Measurements from ENCODE around the gene SLC5A2. TPM values are rescaled to one million over a fixed set of nuclear protein-coding genes. Genes with fewer than 3 reads are reported as not detected.

The SLC5A2 gene
- total and polyA plus RNA-seq, 2 of the 13 experiments (the other 11 are each of a cell fraction or from before 2014, with no cell fraction given), result 0.24 to 0.97 TPM

DNA sequence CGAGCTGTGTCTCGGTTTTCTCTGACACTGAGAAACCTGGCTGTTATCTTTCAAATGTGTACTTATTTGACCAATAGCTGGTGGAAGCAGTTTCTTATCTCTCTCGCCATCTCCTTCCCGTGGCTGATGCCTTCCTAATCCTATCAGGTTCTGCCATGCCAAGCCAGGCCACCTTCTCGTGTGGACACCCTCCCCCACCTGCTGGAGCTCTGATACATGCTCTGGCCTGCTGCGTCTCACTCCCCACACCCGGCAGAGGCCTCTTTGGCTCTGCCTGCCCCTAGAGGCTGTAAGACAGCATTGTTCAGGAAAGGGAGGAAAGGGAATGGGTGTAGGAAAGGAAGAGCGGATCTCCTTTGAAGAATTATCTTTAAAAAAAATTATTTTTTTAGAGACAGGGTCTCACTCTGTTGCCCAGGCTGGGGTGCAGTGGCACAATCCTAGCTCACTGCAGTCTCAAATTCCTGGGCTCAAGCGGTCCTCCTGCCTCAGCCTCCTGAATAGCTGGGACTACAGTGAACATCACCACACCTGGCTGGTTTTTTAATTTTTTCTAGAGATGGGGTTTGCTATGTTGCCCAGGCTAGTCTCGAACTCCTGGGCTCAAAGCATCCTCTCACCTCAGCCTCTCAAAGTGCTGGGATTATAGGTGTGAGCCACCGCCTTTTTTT lies 31.1 kb upstream of the SLC5A2 start (continued):
- TF ChIP-seq ARID5B (CRISPR knock-in tag; IDR thresholded peaks at IDR 0.05) (peak; percentile 52; the same call in 1 of the 2 replicates), ZNF432 (CRISPR knock-in tag; IDR thresholded peaks at IDR 0.05; ENCODE audit: borderline replicate concordance) (no peak), EED (CRISPR knock-in tag; IDR thresholded peaks at IDR 0.05) (no peak), ZNF639 (CRISPR knock-in tag; conservative IDR thresholded peaks at IDR 0.05) (0 out of 2 replicates have a peak, but pooled peaks have one; percentile 51), ZNF274 (CRISPR knock-in tag; IDR thresholded peaks at IDR 0.05) (no peak), ZNF792 (CRISPR knock-in tag; IDR thresholded peaks at IDR 0.05) (peak; percentile 72), TOPORS (CRISPR knock-in tag; IDR thresholded peaks at IDR 0.05) (no peak), KAT8 (CRISPR knock-in tag; IDR thresholded peaks at IDR 0.05) (0 out of 2 replicates have a peak, but pooled peaks have one; percentile 19), RBM22 (optimal IDR thresholded peaks at IDR 0.05; ENCODE audit: low read length) (peak; percentile 17), KAT7 (CRISPR knock-in tag; IDR thresholded peaks at IDR 0.05; ENCODE audit: borderline replicate concordance) (no peak), TBX3 (IDR thresholded peaks at IDR 0.05; ENCODE audit: borderline replicate concordance) (no peak), RBAK (CRISPR knock-in tag; IDR thresholded peaks at IDR 0.05) (no peak)
- TF ChIP-seq, protein P1, sequence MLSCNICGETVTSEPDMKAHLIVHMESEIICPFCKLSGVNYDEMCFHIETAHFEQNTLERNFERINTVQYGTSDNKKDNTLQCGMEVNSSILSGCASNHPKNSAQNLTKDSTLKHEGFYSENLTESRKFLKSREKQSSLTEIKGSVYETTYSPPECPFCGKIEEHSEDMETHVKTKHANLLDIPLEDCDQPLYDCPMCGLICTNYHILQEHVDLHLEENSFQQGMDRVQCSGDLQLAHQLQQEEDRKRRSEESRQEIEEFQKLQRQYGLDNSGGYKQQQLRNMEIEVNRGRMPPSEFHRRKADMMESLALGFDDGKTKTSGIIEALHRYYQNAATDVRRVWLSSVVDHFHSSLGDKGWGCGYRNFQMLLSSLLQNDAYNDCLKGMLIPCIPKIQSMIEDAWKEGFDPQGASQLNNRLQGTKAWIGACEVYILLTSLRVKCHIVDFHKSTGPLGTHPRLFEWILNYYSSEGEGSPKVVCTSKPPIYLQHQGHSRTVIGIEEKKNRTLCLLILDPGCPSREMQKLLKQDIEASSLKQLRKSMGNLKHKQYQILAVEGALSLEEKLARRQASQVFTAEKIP (CRISPR knock-in tag; IDR thresholded peaks at IDR 0.05; ENCODE audit: borderline replicate concordance), result no peak
- TF ChIP-seq, protein P2, sequence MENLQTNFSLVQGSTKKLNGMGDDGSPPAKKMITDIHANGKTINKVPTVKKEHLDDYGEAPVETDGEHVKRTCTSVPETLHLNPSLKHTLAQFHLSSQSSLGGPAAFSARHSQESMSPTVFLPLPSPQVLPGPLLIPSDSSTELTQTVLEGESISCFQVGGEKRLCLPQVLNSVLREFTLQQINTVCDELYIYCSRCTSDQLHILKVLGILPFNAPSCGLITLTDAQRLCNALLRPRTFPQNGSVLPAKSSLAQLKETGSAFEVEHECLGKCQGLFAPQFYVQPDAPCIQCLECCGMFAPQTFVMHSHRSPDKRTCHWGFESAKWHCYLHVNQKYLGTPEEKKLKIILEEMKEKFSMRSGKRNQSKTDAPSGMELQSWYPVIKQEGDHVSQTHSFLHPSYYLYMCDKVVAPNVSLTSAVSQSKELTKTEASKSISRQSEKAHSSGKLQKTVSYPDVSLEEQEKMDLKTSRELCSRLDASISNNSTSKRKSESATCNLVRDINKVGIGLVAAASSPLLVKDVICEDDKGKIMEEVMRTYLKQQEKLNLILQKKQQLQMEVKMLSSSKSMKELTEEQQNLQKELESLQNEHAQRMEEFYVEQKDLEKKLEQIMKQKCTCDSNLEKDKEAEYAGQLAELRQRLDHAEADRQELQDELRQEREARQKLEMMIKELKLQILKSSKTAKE (CRISPR knock-in tag; IDR thresholded peaks at IDR 0.05; ENCODE audit: borderline replicate concordance), result no peak
- TF ChIP-seq, protein P3, sequence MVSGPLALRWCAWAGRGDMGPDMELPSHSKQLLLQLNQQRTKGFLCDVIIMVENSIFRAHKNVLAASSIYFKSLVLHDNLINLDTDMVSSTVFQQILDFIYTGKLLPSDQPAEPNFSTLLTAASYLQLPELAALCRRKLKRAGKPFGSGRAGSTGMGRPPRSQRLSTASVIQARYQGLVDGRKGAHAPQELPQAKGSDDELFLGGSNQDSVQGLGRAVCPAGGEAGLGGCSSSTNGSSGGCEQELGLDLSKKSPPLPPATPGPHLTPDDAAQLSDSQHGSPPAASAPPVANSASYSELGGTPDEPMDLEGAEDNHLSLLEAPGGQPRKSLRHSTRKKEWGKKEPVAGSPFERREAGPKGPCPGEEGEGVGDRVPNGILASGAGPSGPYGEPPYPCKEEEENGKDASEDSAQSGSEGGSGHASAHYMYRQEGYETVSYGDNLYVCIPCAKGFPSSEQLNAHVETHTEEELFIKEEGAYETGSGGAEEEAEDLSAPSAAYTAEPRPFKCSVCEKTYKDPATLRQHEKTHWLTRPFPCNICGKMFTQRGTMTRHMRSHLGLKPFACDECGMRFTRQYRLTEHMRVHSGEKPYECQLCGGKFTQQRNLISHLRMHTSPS (CRISPR knock-in tag; IDR thresholded peaks at IDR 0.05; ENCODE audit: low read depth), result no peak
- TF ChIP-seq, protein P4, sequence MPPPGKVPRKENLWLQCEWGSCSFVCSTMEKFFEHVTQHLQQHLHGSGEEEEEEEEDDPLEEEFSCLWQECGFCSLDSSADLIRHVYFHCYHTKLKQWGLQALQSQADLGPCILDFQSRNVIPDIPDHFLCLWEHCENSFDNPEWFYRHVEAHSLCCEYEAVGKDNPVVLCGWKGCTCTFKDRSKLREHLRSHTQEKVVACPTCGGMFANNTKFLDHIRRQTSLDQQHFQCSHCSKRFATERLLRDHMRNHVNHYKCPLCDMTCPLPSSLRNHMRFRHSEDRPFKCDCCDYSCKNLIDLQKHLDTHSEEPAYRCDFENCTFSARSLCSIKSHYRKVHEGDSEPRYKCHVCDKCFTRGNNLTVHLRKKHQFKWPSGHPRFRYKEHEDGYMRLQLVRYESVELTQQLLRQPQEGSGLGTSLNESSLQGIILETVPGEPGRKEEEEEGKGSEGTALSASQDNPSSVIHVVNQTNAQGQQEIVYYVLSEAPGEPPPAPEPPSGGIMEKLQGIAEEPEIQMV (CRISPR knock-in tag; IDR thresholded peaks at IDR 0.05; ENCODE audit: low read depth), result no peak
